ENCODE data around the gene FUT2.

Gene FUT2

GRCh38 chr19:48719263-48720171 is 23.7 kb downstream of the FUT2 start, which contains the start of gene MAMSTR:
Gene MAMSTR, minus strand, starts transcription at chr19:48719725. Its CDS starts 694 bp downstream, at chr19:48719031.
- H3K4me3 ChIP-seq (ENCODE audit: control insufficient read depth, low read depth, low read length): peak within 1 kb of the TSS; percentile 16
- TF ChIP-seq, protein P1, sequence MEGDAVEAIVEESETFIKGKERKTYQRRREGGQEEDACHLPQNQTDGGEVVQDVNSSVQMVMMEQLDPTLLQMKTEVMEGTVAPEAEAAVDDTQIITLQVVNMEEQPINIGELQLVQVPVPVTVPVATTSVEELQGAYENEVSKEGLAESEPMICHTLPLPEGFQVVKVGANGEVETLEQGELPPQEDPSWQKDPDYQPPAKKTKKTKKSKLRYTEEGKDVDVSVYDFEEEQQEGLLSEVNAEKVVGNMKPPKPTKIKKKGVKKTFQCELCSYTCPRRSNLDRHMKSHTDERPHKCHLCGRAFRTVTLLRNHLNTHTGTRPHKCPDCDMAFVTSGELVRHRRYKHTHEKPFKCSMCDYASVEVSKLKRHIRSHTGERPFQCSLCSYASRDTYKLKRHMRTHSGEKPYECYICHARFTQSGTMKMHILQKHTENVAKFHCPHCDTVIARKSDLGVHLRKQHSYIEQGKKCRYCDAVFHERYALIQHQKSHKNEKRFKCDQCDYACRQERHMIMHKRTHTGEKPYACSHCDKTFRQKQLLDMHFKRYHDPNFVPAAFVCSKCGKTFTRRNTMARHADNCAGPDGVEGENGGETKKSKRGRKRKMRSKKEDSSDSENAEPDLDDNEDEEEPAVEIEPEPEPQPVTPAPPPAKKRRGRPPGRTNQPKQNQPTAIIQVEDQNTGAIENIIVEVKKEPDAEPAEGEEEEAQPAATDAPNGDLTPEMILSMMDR (IDR thresholded peaks at IDR 0.05; ENCODE audit: control insufficient read depth, insufficient read depth, low read depth, low read length, missing control alignments): no peak
- no peak for DNase-seq (ENCODE audit: low read depth)

GRCh38 chr19:48720251-48720612 is 24.5 kb downstream of the FUT2 start:
- DNase-seq (ENCODE audit: low read depth): no peak
- TF ChIP-seq, protein P1 (IDR thresholded peaks at IDR 0.05; ENCODE audit: control insufficient read depth, insufficient read depth, low read depth, low read length, missing control alignments): no peak
- peak overlapping the region; percentile 16 for H3K4me3 ChIP-seq (ENCODE audit: control insufficient read depth, low read depth, low read length)

DNA sequence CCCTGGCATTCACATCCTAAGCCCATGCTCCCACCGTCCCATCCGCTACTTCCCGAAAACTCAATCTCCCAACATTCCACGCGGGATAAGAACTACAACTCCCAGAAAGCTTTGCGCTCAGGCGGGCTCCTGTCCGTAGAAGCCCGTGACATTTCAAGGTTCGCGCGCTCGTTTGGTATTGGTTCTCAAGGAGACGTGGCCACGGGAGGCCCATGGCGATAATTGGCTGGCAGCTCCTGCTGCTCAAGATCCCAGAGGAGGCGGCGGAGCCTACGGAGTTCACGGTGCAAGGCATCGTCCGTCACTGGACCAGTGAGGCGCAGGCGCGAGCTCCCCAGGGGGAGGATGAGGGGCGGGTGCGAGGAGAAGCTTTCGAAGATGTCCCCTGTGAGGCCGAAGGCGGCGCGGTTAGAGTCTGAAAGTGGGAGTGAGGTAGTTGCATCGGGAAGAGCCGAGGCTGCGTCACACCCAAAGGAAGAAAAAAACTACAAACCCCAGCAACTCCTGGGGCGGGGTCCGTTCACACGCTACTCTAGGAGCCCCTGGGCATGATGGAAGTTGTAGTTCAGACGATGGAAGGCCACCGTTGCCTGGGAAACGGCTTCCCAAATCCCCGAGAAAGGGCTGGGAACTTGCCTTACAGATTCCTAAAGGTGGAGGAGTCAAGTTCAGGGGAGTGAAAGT is 25.0 kb downstream of the FUT2 start:
- TF ChIP-seq, protein P1 (IDR thresholded peaks at IDR 0.05; ENCODE audit: control insufficient read depth, insufficient read depth, low read depth, low read length, missing control alignments): no peak
- peak; percentile 97 for DNase-seq (ENCODE audit: low read depth)
- H3K4me3 ChIP-seq (ENCODE audit: control insufficient read depth, low read depth, low read length): peak overlapping the region; percentile 82

DNA sequence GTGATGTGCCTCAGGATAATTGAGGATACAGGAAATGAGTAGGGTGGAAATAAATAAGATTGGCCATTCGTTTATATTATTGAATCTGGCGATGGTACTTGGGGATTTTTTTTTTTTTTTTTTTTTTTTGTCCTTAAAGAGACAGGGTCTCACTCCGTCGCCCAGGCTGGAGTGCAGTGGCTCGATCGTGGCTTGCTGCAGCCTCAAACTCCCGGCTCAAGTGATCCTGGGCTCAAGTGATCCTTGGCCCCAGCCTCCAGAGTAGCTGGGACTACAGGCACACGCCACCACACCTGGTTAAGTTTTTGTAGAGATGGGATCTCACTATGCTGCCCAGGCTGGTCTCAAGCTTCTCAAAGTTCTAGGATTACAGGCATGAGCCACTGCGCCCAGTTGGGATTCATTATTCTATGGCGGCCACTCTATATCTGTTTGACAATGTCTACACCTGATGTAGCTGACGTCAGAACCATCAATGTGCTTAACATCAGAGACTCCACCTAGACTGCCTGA is 26.5 kb downstream of the FUT2 start:
- TF ChIP-seq, protein P1 (IDR thresholded peaks at IDR 0.05; ENCODE audit: control insufficient read depth, insufficient read depth, low read depth, low read length, missing control alignments): no peak
- no peak overlapping the region for H3K4me3 ChIP-seq (ENCODE audit: control insufficient read depth, low read depth, low read length)
- no peak for DNase-seq (ENCODE audit: low read depth)

- TF ChIP-seq, protein P1 (IDR thresholded peaks at IDR 0.05; ENCODE audit: control insufficient read depth, insufficient read depth, low read depth, low read length, missing control alignments): no peak
- no peak for DNase-seq (ENCODE audit: low read depth)
- no peak overlapping the region for H3K4me3 ChIP-seq (ENCODE audit: control insufficient read depth, low read depth, low read length)
These were observed 29.3 kb downstream of the FUT2 start for GRCh38 chr19:48724796-48725753.

DNA sequence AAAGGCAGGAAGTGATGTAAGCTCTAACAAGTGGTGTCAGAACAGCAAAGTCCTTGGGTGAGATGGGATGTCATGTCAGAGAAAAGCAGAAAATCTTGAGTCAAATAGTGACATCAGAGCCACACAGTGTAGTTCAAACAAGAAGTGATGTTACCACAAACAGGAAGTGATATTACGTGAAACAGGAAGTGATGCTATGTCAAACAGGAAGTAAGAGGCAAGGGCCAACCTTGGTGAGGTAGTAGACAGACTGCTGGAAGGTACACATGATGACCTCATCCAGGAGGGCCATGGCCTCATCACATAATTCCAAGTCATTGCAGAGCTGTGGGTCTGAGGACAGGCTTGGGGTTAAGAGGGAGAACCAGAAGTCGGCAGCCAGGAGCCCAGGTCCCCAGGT is 30.8 kb downstream of the FUT2 start:
- no peak overlapping the region for H3K4me3 ChIP-seq (ENCODE audit: control insufficient read depth, low read depth, low read length)
- DNase-seq (ENCODE audit: low read depth): no peak
- TF ChIP-seq, protein P1 (IDR thresholded peaks at IDR 0.05; ENCODE audit: control insufficient read depth, insufficient read depth, low read depth, low read length, missing control alignments): no peak

Measured in AG09309 (cell line).